Astrocyte (in vitro differentiated cells and primary cell): ENCODE results near the gene POFUT2. TPM values are rescaled to one million over a fixed set of nuclear protein-coding genes. Genes with fewer than 3 reads are reported as not detected.
A peak's percentile ranks its signal among the peaks of the same experiment; 100 is the strongest.

Source experiments
- DNase-seq: peaks from one replicate; pipeline ENCODE4 v3.0.0-alpha.2; 2010; ENCODE audit warnings: low read depth
- FAIRE-seq: peaks from 2 replicates; lab custom pipeline; 2011; peaks lifted over from hg19 to GRCh38; lab: Jason Lieb, UNC
- H2AFZ ChIP-seq: 2 replicates; pipeline ENCODE4 v1.6.0; 2012; ENCODE audit warnings: low read depth, low read length, inconsistent platforms
- H3K27ac ChIP-seq: 2 replicates; pipeline ENCODE4 v1.5.1; 2011; ENCODE audit warnings: low read depth, low read length, inconsistent platforms
- H3K27me3 ChIP-seq: 2 replicates; pipeline ENCODE4 v1.6.0; 2011; ENCODE audit warnings: low read length, inconsistent platforms; ENCODE audit not compliant: insufficient read depth
- H3K36me3 ChIP-seq: 2 replicates; pipeline ENCODE4 v1.5.1; 2011; ENCODE audit warnings: low read length, inconsistent platforms; ENCODE audit not compliant: insufficient read depth
- H3K4me1 ChIP-seq: 2 replicates; pipeline ENCODE4 v1.5.1; 2011; ENCODE audit warnings: low read length, inconsistent platforms; ENCODE audit not compliant: insufficient read depth
- H3K4me2 ChIP-seq: 2 replicates; pipeline ENCODE4 v1.6.0; 2012; ENCODE audit warnings: low read length, inconsistent platforms
- H3K4me3 ChIP-seq: 2 replicates; pipeline ENCODE4 v1.5.1; 2011; ENCODE audit warnings: low read depth, mild to moderate bottlenecking, low read length, inconsistent platforms; ENCODE audit not compliant: insufficient read depth
- H3K79me2 ChIP-seq: 2 replicates; pipeline ENCODE4 v1.6.0; 2012; ENCODE audit warnings: mild to moderate bottlenecking, low read length, inconsistent platforms; ENCODE audit not compliant: insufficient read depth
- H3K9ac ChIP-seq: 2 replicates; pipeline ENCODE4 v1.6.0; 2012; ENCODE audit warnings: mild to moderate bottlenecking, low read length, inconsistent platforms
- H3K9me3 ChIP-seq: 2 replicates; pipeline ENCODE4 v1.5.1; 2012; ENCODE audit warnings: low read depth, mild to moderate bottlenecking, low read length, inconsistent platforms; ENCODE audit not compliant: insufficient read depth
- H4K20me1 ChIP-seq: 2 replicates; pipeline ENCODE4 v1.6.0; 2012; ENCODE audit warnings: low read length, inconsistent platforms; ENCODE audit not compliant: insufficient read depth
- H3K27ac Mint-ChIP-seq: one replicate; pipeline ENCODE4 v1.8.0; 2021; ENCODE audit warnings: mild to moderate bottlenecking, mixed read lengths; ENCODE audit not compliant: unreplicated experiment
- H3K27me3 Mint-ChIP-seq: one replicate; pipeline ENCODE4 v1.8.0; 2021; ENCODE audit warnings: low read depth, mixed read lengths; ENCODE audit not compliant: unreplicated experiment
- H3K36me3 Mint-ChIP-seq: one replicate; pipeline ENCODE4 v1.8.0; 2021; ENCODE audit warnings: low read depth, mixed read lengths; ENCODE audit not compliant: unreplicated experiment
- H3K4me1 Mint-ChIP-seq: one replicate; pipeline ENCODE4 v1.8.0; 2021; ENCODE audit warnings: low read depth, mixed read lengths; ENCODE audit not compliant: unreplicated experiment
- H3K4me3 Mint-ChIP-seq: one replicate; pipeline ENCODE4 v1.8.0; 2021; ENCODE audit warnings: mild to moderate bottlenecking, moderate library complexity, mixed read lengths; ENCODE audit not compliant: unreplicated experiment
- H3K9me3 Mint-ChIP-seq: one replicate; pipeline ENCODE4 v1.8.0; 2021; ENCODE audit warnings: mild to moderate bottlenecking, mixed read lengths; ENCODE audit not compliant: unreplicated experiment
- EZH2 ChIP-seq: IDR thresholded peaks from 2 replicates; pipeline ENCODE4 v1.6.1; 2012; ENCODE audit warnings: mild to moderate bottlenecking, low read length, inconsistent platforms; ENCODE audit not compliant: insufficient read depth
- total RNA-seq: library from RNA; stranded (reverse); gene quantifications from 2 replicates; pipeline ENCODE4 v1.2.1, GENCODE V29; 2021
- TF ChIP-seq, protein P1 (sequence below): IDR thresholded peaks from 2 replicates; pipeline ENCODE4 v1.5.1; 2011; ENCODE audit warnings: low read depth, mild to moderate bottlenecking, inconsistent platforms, low read length, moderate library complexity; ENCODE audit not compliant: insufficient read depth

The POFUT2 gene
- total RNA-seq, 1 donor from 2014 or later = 109 TPM

DNA sequence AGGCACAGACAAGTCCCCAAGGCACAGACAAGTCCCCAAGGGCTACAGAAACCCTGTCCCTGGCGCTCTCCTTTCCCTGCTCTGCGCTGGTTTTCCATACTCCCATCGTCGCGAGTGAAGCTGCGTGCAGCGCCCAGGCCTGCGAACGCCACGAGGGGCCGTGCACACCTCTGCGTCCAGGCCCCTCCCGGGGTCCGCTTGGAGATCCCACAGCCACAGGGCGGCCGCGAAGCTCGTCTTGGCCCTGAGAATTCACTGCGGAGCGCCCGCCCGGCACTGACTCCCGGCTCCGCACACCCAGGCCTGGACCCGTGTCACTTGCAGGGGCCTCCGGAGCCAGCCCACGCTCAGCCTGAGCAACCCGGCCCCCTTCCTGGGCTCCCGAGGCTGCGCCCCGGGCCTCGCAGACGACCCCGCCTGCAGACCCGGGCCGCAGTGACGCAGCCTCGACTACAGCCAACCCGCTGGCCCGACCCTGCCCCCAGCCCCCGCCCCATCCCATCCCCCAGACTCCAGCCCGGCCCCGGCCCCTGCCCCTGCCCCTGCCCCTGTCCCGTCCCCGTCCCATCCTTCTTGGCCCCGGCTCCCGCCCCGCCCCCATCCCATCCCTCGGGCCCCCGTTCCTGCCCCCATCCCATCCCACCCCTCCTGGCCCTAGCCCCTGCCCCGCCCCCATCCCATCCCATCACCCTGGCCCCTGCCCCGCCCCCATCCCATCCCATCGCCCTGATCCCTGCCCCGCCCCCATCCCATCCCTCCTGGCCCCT, 841 bp downstream of the POFUT2 start:
- H3K27me3 Mint-ChIP-seq = no peaks in the 10 kb centered on the region
- no peak overlapping the region for H3K27ac Mint-ChIP-seq
- H3K4me1 Mint-ChIP-seq = peaks cover 26% of the 10 kb centered on the region
- H3K27ac ChIP-seq = no peak overlapping the region
- peak overlapping the region; percentile 85 for H3K4me3 Mint-ChIP-seq
- FAIRE-seq = no peak
- H3K9ac ChIP-seq = peak overlapping the region; percentile 89
- no peaks in the 10 kb centered on the region for H3K9me3 Mint-ChIP-seq
- H3K36me3 Mint-ChIP-seq = peaks cover 22% of the 10 kb centered on the region
- no peaks in the 10 kb centered on the region for H3K27me3 ChIP-seq
- no peak for DNase-seq
- peaks cover 18% of the 10 kb centered on the region for H3K4me1 ChIP-seq
- no peak overlapping the region for H2AFZ ChIP-seq
- H3K36me3 ChIP-seq = peaks cover 21% of the 10 kb centered on the region
- peaks cover 53% of the 10 kb centered on the region for H4K20me1 ChIP-seq
- no peaks in the 10 kb centered on the region for H3K9me3 ChIP-seq
- H3K79me2 ChIP-seq = peaks cover 58% of the 10 kb centered on the region
- TF ChIP-seq, protein P1, sequence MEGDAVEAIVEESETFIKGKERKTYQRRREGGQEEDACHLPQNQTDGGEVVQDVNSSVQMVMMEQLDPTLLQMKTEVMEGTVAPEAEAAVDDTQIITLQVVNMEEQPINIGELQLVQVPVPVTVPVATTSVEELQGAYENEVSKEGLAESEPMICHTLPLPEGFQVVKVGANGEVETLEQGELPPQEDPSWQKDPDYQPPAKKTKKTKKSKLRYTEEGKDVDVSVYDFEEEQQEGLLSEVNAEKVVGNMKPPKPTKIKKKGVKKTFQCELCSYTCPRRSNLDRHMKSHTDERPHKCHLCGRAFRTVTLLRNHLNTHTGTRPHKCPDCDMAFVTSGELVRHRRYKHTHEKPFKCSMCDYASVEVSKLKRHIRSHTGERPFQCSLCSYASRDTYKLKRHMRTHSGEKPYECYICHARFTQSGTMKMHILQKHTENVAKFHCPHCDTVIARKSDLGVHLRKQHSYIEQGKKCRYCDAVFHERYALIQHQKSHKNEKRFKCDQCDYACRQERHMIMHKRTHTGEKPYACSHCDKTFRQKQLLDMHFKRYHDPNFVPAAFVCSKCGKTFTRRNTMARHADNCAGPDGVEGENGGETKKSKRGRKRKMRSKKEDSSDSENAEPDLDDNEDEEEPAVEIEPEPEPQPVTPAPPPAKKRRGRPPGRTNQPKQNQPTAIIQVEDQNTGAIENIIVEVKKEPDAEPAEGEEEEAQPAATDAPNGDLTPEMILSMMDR = no peak
- no peak for TF ChIP-seq EZH2
- peak overlapping the region; percentile 63 for H3K4me3 ChIP-seq
- peak overlapping the region; percentile 95 for H3K4me2 ChIP-seq

DNA sequence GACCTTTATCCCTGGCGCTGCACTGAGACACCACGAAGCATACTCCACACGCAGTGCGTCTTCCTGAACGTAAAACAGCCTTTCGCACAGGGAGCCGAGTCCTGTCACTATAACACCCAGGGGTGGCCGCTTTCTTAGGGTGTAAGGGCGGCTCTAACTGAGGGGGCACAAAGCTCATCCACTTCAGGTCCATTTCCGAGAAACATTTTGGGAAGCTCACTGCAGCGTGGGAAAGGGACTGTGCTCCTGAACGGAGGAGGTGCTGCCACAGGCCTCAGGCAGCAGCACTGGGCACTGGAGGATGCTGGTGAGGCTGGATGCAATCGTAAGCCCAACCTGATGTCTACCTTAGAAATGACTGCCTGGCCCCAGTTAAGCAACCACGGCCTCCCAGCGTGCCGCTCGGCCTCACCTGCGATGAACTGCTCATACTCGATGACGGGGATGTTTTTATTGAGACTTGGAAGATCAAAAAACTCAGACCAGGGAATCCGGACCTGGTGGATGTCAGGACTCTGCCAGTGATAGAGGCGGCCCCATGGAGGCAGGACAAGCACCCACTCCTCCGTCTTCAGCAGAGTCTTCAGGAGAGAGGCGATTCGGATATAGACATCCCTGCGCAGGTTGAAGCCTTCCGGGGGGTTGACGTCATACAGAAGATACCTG, 2.3 kb downstream of the POFUT2 start:
- H3K27ac ChIP-seq = no peak overlapping the region
- Mint-ChIP-seq H3K4me3 (peak overlapping the region; percentile 66), H3K27me3 (no peaks in the 10 kb centered on the region), H3K9me3 (no peaks in the 10 kb centered on the region), H3K4me1 (peaks cover 20% of the 10 kb centered on the region), H3K36me3 (peaks cover 21% of the 10 kb centered on the region), H3K27ac (no peak overlapping the region)
- peaks cover 12% of the 10 kb centered on the region for H3K4me1 ChIP-seq
- peaks cover 68% of the 10 kb centered on the region for H4K20me1 ChIP-seq
- no peak overlapping the region for H3K4me3 ChIP-seq
- peaks cover 72% of the 10 kb centered on the region for H3K79me2 ChIP-seq
- H2AFZ ChIP-seq = no peak overlapping the region
- no peak for TF ChIP-seq EZH2
- TF ChIP-seq, protein P1 = no peak
- no peak for DNase-seq
- peaks cover 25% of the 10 kb centered on the region for H3K36me3 ChIP-seq
- no peak overlapping the region for H3K9ac ChIP-seq
- H3K9me3 ChIP-seq = no peaks in the 10 kb centered on the region
- H3K27me3 ChIP-seq = no peaks in the 10 kb centered on the region
- no peak overlapping the region for H3K4me2 ChIP-seq
- no peak for FAIRE-seq

DNA sequence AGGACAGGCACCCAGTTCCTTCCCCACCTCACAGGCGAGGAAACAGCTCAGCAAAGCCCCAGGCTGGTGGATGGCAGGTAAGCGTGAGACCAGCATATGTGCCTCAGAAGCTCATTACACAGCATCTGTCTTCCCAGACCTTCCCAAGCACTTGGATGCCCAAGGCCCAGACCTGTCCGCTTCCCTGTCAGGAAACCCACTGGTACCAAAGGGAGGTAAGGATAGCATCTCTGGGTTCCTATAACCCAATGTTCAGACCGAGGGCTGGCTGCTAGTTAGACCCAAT, 3.3 kb downstream of the POFUT2 start:
- Mint-ChIP-seq H3K27me3 (no peaks in the 10 kb centered on the region), H3K27ac (no peak overlapping the region), H3K36me3 (peaks cover 16% of the 10 kb centered on the region), H3K9me3 (no peaks in the 10 kb centered on the region), H3K4me3 (peak overlapping the region; percentile 58), H3K4me1 (peaks cover 14% of the 10 kb centered on the region)
- Histone ChIP-seq H3K27ac (no peak overlapping the region), H3K79me2 (peaks cover 77% of the 10 kb centered on the region), H4K20me1 (peaks cover 78% of the 10 kb centered on the region), H3K9me3 (no peaks in the 10 kb centered on the region), H3K36me3 (peaks cover 28% of the 10 kb centered on the region), H3K4me1 (peaks cover 12% of the 10 kb centered on the region), H3K4me3 (no peak overlapping the region), H3K9ac (no peak overlapping the region), H2AFZ (no peak overlapping the region), H3K4me2 (no peak overlapping the region), H3K27me3 (no peaks in the 10 kb centered on the region)
- TF ChIP-seq, protein P1 = no peak
- TF ChIP-seq EZH2 = no peak
- DNase-seq (no peak), FAIRE-seq (no peak)
